Fibroblast of skin of scalp (primary cell): Measurements from ENCODE around the gene HABP4.

Experiments used
- DNase-seq: peaks from one replicate; pipeline ENCODE4 v3.0.0-alpha.2; 2013

The HABP4 gene

DNA sequence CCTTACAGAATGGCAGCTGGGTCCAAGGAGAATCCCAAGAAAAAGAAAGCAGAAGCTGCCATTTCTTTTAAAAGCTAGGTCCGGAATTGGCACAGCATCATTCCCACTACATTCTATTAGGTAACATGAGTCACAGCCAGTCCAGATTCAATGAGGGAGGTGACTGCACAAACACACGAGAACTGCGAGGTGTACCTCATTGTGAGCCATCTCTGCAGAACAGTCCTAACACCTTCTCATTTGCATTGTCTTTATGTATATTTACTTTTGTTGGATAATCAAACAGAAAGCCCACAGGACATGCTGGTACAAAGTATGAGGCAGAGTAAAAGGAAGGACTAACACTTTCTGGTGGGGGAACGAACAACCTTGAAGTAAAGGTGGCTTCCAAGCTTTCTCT, 14.6 kb upstream of the HABP4 start:
- no peak for DNase-seq

DNA sequence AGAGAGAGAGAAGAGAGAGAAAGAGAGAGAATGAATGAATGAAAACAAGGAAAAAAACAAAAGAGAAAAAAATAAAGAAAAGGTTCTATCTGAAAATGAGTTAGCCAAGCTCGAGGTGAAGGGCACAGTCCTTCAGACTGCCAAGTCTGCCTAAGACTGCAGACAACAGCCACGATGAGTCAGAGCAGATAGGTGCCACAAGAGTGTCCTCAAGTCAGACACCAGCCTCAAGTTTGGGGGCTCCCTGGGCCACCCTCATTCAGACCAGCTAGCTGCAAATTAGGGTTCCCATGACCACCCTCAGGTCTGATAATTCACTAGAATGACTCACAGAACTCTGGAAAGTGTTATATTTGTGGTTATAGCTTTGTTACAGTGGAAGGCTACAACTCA, 13.9 kb upstream of the HABP4 start:
- no peak for DNase-seq

DNA sequence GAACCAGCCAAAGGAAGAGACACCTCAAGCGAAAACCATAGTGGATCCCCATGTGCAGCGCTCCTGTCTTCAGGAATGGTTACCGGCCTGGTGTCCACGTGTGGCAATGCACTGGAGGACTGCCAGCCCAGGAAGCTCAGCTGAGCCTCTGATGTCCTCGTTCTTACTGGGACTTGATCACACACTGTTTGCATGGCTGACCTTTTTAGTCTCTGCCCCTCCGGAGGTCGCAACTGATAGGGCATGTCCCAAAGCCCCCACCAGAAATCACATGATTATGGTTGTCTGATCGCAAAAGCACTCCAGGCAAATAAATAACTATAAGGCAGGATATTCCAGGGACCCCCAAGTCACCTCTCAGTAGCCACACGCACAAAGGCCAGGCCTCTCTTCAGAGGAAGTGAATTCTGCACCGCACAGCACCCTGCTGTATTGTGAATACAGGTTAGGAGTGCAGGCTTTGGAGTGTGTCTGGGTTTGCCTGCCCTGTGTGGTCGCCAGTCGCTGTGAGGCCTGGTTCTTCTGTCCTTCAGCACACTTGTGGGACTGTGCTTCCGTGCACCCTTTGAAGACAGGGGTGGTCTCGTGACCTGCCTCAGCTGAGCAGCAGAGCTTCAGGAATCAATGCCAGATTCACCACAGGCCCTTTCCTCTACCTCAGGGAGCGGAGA, 13.4 kb upstream of the HABP4 start:
- no peak for DNase-seq

DNA sequence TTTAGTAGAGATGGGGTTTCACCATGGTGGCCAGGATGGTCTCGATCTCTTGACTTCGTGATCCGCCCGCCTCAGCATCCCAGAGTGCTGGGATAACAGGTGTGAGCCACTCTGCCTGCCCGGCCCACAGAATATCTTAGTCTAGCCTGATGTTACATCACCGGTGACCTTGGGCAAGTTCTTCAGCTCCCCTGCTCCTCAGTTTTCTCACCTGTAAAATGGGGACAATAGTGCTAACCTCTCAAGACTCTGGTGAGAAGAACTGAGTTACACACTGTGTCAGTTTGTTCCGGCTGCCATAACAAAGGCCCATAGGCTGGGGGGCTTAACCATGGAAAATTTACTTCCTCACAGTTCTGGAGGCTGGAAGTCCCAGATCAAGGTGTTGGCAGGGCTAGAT, 12.5 kb upstream of the HABP4 start:
- DNase-seq, result no peak

DNA sequence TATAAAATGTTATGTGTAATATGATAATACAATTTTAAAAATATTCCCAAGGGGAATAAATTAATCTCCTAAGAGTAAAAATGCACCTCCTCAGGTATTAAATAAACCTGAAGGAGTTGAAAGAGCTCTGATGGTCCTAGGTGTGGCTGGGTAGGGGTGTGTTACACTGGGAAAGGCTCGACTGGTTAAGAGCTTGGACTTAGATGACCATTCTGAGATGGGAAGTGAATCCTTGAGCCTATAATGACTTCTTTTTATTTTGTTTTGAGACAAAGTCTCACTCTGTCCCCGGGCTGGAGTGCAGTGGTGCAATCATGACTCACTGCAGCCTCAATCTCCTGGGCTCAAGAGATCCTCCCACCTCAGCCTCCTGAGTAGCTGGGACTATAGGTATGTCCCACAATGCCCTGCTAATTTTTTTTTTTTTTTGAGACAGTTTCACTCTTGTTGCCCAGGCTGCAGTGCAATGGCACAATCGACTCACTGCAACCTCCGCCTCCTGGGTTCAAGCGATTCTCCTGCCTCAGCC, 9.2 kb upstream of the HABP4 start:
- no peak for DNase-seq

DNA sequence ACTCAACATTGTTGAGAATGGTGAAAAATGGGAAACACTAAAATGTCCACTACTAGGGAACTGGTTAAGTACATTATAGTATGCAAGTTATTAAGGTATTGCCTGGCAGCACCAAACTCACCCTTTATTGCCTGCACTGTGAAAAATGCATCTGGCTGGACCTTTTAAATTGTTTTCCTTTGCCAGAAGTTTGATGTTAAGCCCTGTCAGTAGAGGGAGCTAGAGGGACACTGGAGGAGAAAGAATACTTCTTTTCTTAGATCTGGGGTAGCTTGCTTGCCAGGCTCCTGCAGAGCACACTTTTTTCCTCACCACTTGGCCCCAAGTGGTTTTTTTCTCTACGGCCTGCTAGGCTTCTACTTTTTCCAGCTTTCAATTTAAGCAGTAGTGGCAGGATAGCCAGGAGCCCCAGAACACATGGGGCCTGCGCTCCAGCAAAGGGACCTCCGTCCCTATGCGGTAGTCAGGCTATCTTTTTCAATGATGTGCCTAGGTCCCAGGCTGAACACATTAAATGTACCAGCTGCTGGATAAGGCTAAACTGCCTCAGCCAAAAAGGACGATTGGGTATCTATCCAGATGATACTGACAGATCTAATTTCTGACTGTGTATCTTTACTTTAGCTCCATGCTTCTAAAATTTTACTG, 8.0 kb upstream of the HABP4 start:
- DNase-seq, result no peak

DNA sequence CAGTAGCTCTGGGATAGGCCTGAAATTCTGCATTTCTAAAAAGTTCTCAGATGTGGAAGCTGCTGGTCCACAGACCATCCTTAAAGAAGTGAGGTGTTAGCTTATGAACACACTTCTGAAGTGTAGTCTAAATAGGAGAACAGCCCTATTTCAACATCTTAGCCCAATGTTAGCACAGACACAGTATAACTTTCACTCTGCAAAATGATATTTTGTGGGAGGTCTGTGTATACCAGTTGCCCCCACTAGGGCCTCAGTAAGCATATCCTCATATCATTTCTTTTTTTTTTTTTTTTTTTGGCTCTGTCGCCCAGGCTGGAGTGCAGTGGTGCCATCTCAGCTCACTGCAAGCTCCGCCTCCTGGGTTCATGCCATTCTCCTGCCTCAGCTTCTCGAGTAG, 7.5 kb upstream of the HABP4 start:
- DNase-seq, result no peak

DNA sequence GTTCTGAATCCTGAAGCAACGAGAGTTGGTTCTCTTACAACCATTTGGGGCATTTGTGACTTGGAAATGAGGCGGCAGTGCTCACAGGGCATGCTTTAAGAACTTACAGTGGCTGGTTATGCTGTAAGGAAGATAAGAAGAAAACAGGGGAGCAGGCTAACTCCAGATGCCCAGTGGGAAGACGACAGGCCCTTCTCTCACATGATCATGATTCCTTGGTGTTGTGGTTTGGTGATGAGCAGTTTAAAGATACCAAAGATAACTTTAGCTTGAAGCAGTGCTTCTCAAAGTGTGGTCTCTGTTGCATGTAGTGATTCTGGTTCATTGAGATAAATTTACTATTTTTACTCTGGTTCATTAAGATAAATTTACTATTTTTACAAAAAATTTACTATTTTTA, 2.6 kb upstream of the HABP4 start:
- no peak for DNase-seq

DNA sequence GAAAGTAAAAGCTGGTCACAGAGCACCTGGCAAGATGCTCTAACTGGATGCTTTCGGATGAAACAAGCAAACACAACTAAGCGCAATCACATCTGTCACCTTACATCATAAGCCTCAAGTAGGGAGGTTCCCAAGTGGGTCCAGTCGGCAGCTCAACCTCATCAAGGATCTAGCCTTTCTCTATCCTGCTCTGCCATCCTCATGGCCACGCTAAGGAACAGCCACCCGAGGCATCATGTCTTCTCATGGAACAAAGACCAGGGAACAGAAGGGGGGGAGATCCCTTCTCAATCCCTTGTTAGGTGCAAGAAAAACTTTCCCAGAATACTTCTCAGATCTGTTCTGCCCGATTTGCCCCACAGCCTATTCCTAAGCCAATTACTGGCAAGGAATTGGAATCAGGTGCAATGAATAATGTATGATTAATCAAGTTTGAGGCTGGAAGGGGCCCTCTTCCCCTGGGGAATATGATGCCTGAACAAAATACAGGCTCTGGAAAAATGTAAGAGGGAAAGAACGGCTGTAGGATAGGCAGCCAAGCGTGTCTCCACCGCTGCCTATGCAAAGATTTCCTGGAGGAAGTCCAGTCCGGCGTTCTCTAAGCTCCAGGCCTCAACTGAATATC, 1.3 kb upstream of the HABP4 start:
- DNase-seq, result no peak

DNA sequence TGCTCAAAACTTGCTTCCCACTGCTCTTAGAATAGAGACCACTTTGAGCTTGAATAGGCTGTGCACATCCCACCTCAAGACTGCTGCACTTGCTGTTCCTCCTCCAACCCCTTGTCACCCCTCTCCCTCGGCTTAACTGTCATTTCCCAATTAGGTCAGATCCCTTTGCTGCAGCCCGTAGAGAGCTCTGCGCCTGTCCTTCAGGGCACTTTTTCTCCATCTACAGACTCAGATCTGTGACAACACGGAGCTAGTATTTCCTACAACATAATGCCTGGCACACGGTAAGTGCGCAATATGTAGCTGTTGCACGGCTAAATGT, 485 bp upstream of the HABP4 start:
- DNase-seq, result no peak

DNA sequence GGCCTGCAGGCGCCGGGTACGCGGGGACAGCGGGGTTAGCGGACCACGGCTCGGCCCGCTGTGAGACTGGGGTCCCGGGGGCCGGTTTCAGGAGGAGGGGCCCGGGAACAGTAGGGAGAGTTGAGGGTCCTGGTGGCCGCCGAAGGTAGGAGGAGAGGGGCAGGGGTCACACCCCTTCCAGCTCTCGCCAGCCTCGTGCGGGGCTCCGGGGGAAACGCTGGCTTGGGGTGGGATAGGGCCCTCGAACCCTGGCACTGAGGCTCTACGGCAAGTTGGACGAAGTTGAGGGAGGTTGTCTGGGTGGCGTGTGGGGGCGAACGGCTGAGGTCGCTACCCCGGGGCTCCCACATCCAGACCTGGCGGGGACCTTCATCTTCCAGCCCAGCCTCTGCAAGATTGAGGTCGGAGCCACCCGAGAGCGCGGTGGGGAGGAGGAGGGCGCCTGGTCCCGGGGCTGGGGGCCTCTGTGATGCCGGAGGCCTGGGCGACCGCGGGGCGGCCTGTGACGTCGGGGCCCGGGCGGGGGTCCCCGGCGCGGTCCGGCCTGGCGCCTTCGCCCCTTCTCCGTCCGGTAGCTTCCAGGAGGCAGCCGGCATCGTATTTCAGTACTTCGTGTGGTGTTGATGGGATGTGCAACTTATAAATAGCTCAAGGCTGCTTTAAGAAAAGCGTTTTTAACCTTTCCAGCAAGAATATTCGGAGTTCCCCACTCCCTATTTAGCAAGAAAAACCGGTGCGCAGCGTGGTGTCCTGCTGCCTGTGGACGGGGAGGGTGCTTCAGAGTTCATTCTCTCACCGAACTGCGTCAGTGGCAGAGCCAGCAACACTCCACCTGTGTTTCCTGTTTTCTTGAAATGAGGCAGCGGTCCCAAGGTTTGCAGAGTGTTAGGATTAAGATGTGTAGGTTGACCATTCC, 902 bp downstream of the HABP4 start:
- DNase-seq, result peak; percentile 4

DNA sequence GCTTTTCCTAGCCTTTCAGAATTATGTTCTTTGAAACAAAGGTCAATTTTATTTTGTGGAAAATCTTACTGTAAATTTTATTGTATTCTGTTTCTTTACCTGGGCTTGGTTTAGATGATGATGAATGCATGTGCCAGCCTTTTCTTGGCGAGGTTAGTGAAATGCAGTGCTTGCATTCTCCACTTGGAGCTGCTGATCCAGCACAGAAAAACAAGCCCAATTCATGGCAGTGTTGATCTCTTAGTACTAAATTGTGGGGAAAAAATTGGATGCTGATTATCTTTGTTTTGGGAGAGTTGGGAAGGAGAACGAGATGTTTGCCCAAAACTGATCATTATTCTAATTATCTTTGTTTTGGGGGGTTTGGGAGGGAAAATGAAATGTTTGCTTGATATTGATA, 3.7 kb downstream of the HABP4 start:
- peak; percentile 37 for DNase-seq

DNA sequence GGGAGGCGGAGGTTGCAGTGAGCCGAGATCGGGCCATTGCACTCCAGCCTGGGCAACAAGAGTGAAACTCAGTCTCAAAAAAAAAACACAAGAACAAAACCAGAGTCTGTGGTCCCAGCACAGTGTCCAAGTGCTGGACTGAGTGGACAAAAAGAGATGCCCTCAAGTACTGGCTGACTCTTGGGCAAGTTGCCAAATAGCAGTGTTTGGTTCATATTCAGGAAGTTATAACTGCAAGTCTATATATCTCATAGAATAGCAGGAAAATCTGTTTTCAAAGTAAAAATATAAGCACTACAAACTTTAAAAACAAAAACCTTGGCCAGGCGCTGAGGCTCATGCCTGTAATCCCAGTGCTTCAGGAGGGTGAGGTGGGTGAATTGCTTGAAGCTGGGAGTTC, 7.3 kb downstream of the HABP4 start:
- DNase-seq, result peak; percentile 7

DNA sequence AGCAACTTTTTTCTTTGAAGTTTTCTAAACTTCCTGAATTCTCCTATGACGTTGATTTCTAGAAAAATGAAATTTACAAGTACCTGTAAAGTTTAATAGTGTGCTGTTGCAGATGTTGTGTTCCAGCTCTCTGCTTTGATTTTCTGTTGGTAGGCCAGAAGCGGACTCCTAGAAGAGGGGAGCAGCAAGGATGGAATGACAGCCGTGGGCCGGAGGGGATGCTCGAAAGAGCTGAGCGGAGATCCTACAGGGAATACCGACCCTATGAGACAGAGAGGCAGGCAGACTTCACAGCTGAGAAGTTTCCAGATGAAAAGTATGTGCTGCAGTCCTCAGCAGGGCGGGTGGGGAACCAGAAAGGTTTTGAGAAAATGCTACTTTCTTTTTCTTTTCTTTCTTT, 8.3 kb downstream of the HABP4 start:
- no peak for DNase-seq

DNA sequence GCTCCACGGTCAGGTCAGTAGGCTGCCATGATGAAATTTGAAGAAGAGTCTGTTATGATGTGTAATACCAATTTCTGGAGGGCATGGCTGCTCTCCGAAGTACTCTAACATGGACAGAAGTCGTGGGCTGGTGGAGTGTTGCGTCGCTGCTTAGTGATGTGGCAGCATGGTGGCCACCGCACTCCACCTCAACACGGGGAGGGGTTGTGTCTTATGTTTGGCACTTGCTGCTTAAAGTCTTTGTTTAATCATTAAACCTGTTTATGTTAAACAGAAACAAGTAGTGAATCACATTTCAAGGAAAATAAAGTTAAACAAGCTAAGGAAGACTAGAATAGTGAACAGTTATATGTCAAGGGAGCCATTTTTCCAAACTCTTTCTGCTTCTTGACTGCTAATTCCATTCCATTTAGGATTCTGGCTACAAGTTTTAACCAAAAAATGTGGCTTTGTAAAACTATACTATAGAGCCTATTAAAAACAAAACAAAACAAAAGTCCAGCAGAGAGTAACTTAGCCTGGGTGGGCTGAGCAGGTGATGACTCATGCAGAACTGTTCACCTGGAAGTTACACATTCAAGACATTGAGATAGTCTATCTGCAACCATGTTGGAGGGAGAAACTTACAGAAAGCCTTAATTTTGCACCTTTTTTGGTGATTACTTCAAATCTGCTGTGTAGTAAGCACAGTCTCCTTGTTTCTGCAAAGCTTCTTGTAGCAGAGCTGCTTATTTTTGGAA, 9.5 kb downstream of the HABP4 start:
- no peak for DNase-seq

DNA sequence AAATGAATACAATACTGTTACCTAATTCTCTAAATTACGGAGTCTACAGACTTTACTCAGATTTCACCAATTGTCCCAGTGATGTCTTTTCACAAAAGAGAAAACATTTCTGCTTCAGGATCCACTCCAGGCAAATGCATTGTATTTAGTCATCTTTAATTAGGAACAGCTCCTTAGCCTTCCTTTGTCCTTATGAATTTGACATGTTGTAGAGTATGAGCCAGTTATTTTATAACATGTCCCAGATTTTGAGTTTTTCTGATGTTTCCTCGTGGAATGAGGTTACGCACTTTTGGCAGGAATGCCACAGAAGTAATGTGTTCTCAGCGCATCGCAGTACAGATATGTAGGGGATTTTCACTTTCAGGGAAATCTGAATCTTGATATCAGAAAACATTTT, 10.5 kb downstream of the HABP4 start:
- peak; percentile 52 for DNase-seq

DNA sequence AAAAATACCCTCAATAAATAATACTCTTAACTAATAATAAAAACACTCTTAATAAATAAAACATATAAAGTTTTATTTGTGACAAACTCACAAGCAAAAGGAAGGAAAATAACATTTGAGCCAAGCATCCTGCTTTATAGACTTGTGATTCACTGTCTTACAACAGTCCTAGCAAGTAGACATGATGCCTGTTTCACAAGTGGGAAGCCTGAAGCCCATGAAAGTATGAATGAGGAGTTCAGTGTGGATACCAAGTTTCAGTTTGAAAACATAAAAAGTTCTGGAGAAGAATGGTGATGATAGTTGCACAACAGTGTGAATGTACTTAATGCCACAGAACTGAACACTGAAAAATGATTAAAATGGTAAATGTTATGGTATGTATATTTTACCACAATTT, 10.9 kb downstream of the HABP4 start:
- peak; percentile 65 for DNase-seq

DNA sequence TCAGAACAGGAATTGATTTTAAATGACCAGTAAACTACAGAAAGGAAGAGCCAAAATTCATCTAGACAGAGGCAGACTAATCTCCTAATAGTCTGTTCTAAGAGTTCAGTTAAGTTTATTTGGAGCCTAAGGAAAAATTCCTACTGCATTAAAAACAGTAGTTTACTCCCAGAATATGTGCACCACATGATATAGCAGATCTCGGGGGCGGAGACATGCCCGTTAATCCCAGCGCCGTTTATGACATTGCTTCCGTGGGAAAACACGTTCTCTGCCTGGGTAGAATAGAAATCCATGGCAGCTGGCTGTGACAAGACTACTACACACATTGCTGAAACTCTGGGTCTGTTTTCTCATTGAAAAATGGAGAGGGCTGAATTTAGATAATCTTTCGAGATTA, 11.4 kb downstream of the HABP4 start:
- peak; percentile 31 for DNase-seq

DNA sequence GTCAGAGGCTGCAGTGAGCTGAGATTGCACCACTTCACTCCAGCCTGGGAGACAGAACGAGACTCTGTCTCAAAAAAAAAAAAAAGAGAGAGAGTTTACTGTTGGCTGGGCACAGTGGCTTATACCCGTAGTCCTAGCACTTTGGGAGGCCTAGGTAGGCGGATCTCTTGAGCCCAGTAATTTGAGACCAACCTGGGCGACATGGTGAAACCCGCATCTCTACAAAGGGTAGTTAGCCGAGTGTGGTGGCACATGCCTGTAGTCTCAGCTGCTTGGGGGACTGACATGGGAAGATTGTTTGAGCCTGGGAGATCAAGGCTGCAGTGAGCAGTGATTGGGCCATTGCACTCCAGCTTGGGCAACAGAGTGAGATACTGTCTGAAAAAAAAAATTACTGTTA, 12.6 kb downstream of the HABP4 start:
- DNase-seq, result no peak

DNA sequence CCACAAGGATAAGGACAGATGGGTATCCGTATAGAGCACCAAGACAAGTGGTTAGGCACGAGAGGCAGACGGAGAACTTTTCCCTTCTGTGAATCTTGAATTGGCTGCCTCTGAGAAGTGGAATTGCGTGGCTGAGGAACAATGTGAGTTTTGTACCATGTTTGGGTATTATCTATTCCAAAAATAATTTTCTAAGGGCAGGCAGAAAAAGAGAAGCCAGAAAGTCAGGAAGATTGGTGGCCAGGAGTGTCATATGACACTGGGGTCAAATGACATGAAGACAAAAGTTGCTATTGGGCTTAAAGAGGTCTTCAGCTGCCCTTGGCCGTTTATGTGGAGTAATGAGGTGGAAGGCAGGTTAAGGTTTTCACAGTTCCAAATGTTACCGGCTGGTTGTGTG, 14.5 kb downstream of the HABP4 start:
- DNase-seq, result no peak

DNA sequence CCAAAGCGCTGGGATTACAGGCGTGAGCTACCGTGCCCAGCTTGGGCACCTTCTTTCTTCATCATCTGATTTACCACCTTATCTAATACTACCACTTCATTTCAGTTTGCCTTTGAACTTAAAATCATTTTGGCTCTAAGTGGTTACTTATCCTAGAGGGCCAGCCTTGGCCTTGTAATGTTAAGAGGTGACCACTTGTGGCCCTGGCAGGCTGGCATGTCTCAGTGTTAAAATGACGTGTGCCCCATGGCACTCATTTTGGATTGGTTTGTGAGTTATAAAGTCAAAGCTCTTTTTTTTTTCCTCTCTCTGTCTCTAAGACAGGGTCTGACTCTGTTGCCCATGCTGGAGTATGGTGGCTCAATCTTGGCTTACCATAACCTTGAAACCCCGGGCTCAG, 17.8 kb downstream of the HABP4 start:
- no peak for DNase-seq

DNA sequence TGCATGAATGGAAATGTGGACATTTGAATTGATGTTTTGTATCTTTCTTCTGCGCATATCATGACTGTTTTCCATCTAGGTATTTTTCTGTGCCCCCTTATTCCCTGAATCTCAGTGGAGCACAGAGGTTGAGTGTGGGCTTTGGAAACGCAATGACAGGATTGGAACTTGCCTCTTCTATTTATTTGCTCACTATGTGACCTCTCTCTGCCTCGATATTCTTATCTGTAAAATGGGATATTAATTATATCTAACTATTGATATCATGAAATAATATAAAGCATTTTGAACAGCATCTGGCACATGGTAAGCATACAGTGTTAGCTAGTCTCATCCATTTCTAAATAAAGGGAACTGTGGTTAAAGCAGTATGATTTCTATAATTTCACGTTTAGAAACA, 26.0 kb downstream of the HABP4 start:
- no peak for DNase-seq

DNA sequence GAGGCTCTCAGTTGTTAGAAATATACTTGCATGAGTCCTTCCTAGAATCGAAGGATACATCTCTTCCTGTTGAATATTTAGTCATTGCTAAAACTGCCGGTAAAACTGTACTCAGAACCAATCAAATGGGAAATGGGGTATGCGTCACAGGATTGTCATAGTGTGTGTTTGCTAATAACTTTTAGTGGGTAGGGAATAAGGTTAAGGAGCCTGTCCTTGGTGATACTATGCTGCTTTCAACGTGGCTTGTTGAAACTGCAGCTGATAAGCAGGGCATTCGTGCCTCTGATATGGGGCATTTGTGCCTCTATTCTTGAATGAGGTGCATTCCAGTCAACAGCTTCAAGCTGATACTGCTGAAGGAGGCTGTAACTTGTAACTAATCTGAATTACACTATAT, 26.6 kb downstream of the HABP4 start:
- no peak for DNase-seq
